ENCODE measurements around the gene ACSL6. TPM values are rescaled to one million over a fixed set of nuclear protein-coding genes. Genes with fewer than 3 reads are reported as not detected.
A peak's percentile ranks its signal among the peaks of the same experiment; 100 is the strongest.

The ACSL6 gene
- total and polyA plus RNA-seq, 10 of the 15 experiments (the other 5 are each of a cell fraction or from before 2014, with no cell fraction given) = 0.06 to 0.53 TPM; not detected in 8

DNA sequence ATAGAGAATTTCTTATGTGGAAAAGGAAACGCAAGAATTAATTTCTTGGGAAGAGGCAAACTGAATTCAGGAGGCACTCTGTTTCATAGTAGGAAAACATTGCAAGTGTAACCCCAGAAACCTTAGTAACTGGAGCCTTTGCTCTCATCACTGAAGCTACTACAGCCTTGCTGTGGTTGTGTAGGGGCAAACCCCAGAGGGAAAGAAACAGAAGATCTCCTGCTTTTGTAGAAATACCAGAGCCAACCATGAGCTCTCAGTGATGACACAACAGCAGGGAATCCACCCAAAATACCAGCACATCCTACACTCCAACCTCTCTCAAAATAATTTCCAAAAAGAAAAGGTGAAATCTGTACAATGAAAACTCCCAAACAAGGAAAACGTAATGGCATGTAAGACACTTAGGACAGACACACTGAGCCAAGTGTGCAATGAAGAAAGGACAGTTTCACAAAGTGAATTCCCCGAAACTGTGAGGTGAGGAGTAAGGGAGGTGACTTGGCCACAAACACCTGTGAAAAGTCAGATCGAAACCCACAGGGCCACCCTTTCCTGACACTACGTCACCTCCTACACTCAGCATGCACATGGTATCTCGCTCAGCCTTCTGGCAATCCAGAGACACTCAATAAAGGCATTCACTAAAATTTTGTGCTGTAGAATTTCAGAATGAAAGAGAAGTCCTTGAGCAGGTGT lies 8.5 kb upstream of the ACSL6 start (continued):
- TF ChIP-seq RELA (IDR thresholded peaks at IDR 0.05; ENCODE audit: borderline replicate concordance, partially characterized antibody) = no peak
- peak; percentile 77; the same call in 1 of the 2 replicates for TF ChIP-seq TCF7 (IDR thresholded peaks at IDR 0.05; ENCODE audit: borderline replicate concordance)
- TF ChIP-seq MEF2A (IDR thresholded peaks at IDR 0.05; ENCODE audit: insufficient read depth, low read depth, low read length) = peak; percentile 73; the same call in 1 of the 2 replicates
- TF ChIP-seq SMAD1 (IDR thresholded peaks at IDR 0.05; ENCODE audit: low read depth, partially characterized antibody) = no peak
- peak; percentile 98 for TF ChIP-seq TBL1XR1 (IDR thresholded peaks at IDR 0.05; ENCODE audit: low read depth, low read length)
- TF ChIP-seq POLR2A (IDR thresholded peaks at IDR 0.05; ENCODE audit: low read depth, low read length) = no peak
- peak; percentile 80 for TF ChIP-seq MTA2 (IDR thresholded peaks at IDR 0.05; ENCODE audit: low read depth)
- TF ChIP-seq, protein P1, sequence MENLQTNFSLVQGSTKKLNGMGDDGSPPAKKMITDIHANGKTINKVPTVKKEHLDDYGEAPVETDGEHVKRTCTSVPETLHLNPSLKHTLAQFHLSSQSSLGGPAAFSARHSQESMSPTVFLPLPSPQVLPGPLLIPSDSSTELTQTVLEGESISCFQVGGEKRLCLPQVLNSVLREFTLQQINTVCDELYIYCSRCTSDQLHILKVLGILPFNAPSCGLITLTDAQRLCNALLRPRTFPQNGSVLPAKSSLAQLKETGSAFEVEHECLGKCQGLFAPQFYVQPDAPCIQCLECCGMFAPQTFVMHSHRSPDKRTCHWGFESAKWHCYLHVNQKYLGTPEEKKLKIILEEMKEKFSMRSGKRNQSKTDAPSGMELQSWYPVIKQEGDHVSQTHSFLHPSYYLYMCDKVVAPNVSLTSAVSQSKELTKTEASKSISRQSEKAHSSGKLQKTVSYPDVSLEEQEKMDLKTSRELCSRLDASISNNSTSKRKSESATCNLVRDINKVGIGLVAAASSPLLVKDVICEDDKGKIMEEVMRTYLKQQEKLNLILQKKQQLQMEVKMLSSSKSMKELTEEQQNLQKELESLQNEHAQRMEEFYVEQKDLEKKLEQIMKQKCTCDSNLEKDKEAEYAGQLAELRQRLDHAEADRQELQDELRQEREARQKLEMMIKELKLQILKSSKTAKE (IDR thresholded peaks at IDR 0.05; ENCODE audit: low read depth, poor library complexity, severe bottlenecking) = peak; percentile 85
- TF ChIP-seq ZZZ3 (IDR thresholded peaks at IDR 0.05; ENCODE audit: control insufficient read depth, insufficient read length, low read depth) = no peak
- TF ChIP-seq SMARCA5 (IDR thresholded peaks at IDR 0.05) = no peak
- 0 out of 4 replicates have a peak, but pooled peaks of 1 of the 2 experiments have one; percentile 51 for TF ChIP-seq SRF (IDR thresholded peaks at IDR 0.05; ENCODE audit: low read depth in 2 of 2, low read length in 2 of 2)
- peak; percentile 99 for TF ChIP-seq TCF3 (IDR thresholded peaks at IDR 0.05; ENCODE audit: borderline replicate concordance, insufficient read depth, low read depth, low read length)
- TF ChIP-seq NFIC (IDR thresholded peaks at IDR 0.05; ENCODE audit: low read depth, low read length) = peak; percentile 99
- no peak for TF ChIP-seq NFYB (IDR thresholded peaks at IDR 0.05; ENCODE audit: insufficient read depth, low read depth, low read length)
- TF ChIP-seq SMC3 (IDR thresholded peaks at IDR 0.05; ENCODE audit: borderline replicate concordance, low read length) = no peak
- TF ChIP-seq, protein P2, sequence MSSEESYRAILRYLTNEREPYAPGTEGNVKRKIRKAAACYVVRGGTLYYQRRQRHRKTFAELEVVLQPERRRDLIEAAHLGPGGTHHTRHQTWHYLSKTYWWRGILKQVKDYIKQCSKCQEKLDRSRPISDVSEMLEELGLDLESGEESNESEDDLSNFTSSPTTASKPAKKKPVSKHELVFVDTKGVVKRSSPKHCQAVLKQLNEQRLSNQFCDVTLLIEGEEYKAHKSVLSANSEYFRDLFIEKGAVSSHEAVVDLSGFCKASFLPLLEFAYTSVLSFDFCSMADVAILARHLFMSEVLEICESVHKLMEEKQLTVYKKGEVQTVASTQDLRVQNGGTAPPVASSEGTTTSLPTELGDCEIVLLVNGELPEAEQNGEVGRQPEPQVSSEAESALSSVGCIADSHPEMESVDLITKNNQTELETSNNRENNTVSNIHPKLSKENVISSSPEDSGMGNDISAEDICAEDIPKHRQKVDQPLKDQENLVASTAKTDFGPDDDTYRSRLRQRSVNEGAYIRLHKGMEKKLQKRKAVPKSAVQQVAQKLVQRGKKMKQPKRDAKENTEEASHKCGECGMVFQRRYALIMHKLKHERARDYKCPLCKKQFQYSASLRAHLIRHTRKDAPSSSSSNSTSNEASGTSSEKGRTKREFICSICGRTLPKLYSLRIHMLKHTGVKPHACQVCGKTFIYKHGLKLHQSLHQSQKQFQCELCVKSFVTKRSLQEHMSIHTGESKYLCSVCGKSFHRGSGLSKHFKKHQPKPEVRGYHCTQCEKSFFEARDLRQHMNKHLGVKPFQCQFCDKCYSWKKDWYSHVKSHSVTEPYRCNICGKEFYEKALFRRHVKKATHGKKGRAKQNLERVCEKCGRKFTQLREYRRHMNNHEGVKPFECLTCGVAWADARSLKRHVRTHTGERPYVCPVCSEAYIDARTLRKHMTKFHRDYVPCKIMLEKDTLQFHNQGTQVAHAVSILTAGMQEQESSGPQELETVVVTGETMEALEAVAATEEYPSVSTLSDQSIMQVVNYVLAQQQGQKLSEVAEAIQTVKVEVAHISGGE (CRISPR knock-in tag; IDR thresholded peaks at IDR 0.05) = no peak
- TF ChIP-seq EED (IDR thresholded peaks at IDR 0.05; ENCODE audit: low read depth) = peak; percentile 99
- TF ChIP-seq ETV6 (conservative IDR thresholded peaks at IDR 0.05 in 1 of 2, IDR thresholded peaks at IDR 0.05 in 1 of 2; ENCODE audit: borderline replicate concordance in 1 of 2, low read depth in 1 of 2) = peak in 1 of 2 experiments; percentile 92; a peak in 2 of 4 replicates
- peak; percentile 94 for TF ChIP-seq CREM (IDR thresholded peaks at IDR 0.05; ENCODE audit: low read depth)
- TF ChIP-seq, protein P3, sequence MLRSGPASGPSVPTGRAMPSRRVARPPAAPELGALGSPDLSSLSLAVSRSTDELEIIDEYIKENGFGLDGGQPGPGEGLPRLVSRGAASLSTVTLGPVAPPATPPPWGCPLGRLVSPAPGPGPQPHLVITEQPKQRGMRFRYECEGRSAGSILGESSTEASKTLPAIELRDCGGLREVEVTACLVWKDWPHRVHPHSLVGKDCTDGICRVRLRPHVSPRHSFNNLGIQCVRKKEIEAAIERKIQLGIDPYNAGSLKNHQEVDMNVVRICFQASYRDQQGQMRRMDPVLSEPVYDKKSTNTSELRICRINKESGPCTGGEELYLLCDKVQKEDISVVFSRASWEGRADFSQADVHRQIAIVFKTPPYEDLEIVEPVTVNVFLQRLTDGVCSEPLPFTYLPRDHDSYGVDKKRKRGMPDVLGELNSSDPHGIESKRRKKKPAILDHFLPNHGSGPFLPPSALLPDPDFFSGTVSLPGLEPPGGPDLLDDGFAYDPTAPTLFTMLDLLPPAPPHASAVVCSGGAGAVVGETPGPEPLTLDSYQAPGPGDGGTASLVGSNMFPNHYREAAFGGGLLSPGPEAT (IDR thresholded peaks at IDR 0.05; ENCODE audit: low read depth) = peak; percentile 79
- no peak for TF ChIP-seq KLF5 (IDR thresholded peaks at IDR 0.05; ENCODE audit: partially characterized antibody)
- TF ChIP-seq, protein P4, sequence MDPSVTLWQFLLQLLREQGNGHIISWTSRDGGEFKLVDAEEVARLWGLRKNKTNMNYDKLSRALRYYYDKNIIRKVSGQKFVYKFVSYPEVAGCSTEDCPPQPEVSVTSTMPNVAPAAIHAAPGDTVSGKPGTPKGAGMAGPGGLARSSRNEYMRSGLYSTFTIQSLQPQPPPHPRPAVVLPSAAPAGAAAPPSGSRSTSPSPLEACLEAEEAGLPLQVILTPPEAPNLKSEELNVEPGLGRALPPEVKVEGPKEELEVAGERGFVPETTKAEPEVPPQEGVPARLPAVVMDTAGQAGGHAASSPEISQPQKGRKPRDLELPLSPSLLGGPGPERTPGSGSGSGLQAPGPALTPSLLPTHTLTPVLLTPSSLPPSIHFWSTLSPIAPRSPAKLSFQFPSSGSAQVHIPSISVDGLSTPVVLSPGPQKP (IDR thresholded peaks at IDR 0.05; ENCODE audit: low read depth, low read length) = no peak
